A549 (cell line): Measurements from ENCODE around the gene FBXW2.
A peak's percentile ranks its signal among the peaks of the same experiment; 100 is the strongest.

Experiments
- CTCF ChIP-seq: fragments of >200 bp; sonication (Bioruptor Twin); formaldehyde crosslinking; IDR thresholded peaks from 3 replicates; pipeline ENCODE4 v1.5.1; 2016
- E2F6 ChIP-seq: IDR thresholded peaks from 2 replicates; pipeline ENCODE4 v1.6.1; 2012; ENCODE audit warnings: low read depth, borderline replicate concordance
- EHMT2 ChIP-seq: fragments of 200-600 bp; sonication (generic); IDR thresholded peaks from 2 replicates; pipeline ENCODE4 v1.6.1; 2016; ENCODE audit warnings: antibody characterized with exemption, low read depth, mild to moderate bottlenecking, moderate library complexity
- EP300 ChIP-seq, 2 experiments: fragments of >200 bp; sonication (Bioruptor Twin); formaldehyde crosslinking; IDR thresholded peaks; 2 replicates in 1 of 2; 3 replicates in 1 of 2; pipeline ENCODE4 v1.6.1; 2016 to 2017
- HES2 ChIP-seq: fragments of >200 bp; sonication (Bioruptor Twin); formaldehyde crosslinking; IDR thresholded peaks from 2 replicates; pipeline ENCODE4 v1.6.1; 2016
- MAX ChIP-seq: IDR thresholded peaks from 2 replicates; pipeline ENCODE4 v1.6.1; 2012
- MYC ChIP-seq: IDR thresholded peaks from 2 replicates; pipeline ENCODE4 v1.6.1; 2012; ENCODE audit warnings: mild to moderate bottlenecking, inconsistent platforms, low read length, improper control_type of control experiment, borderline replicate concordance
- NPAS2 ChIP-seq: fragments of 250-450 bp; sonication (Bioruptor Pico); IDR thresholded peaks from 2 replicates; pipeline ENCODE4 v1.8.0; 2022; ENCODE audit warnings: mild to moderate bottlenecking, moderate library complexity, borderline replicate concordance
- PBX3 ChIP-seq: IDR thresholded peaks from 2 replicates; pipeline ENCODE4 v1.6.1; 2012
- REST ChIP-seq: fragments of 200-600 bp; sonication (generic); IDR thresholded peaks from 2 replicates; pipeline ENCODE4 v1.6.1; 2016; ENCODE audit warnings: antibody characterized with exemption, mild to moderate bottlenecking, moderate library complexity
- USF2 ChIP-seq: fragments of 450-650 bp; IDR thresholded peaks from 2 replicates; pipeline ENCODE4 v1.6.1; 2014; ENCODE audit warnings: antibody characterized with exemption
- ZNF302 ChIP-seq: fragments of 250-450 bp; sonication (Bioruptor Pico); IDR thresholded peaks from 2 replicates; pipeline ENCODE4 v1.9.0; 2021; ENCODE audit warnings: inconsistent platforms, mild to moderate bottlenecking, moderate library complexity

GRCh38 chr9:120778758-120779157, 14.5 kb downstream of the FBXW2 start:
- TF ChIP-seq CTCF = no peak
- TF ChIP-seq EP300 (IDR thresholded peaks at IDR 0.05) = peak; percentile 19 to 33; a peak in 2 of 5 replicates
- TF ChIP-seq MYC = no peak
- no peak for TF ChIP-seq HES2
- no peak for TF ChIP-seq EHMT2
- TF ChIP-seq REST = no peak
- no peak for TF ChIP-seq ZNF302 (CRISPR knock-in tag)
- TF ChIP-seq USF2 = no peak
- no peak for TF ChIP-seq MAX
- no peak for TF ChIP-seq NPAS2 (CRISPR knock-in tag)
- no peak for TF ChIP-seq PBX3
- TF ChIP-seq E2F6 = no peak
